BE2C (cell line): ENCODE results near the gene CD83.

Experiments
- DNase-seq: peaks from one replicate; pipeline ENCODE4 v3.0.0-alpha.2; 2020
- H3K27me3 ChIP-seq: fragments of 250-450 bp; sonication (Bioruptor Pico); 2 replicates; pipeline ENCODE4 v1.5.1; 2020; ENCODE audit warnings: mild to moderate bottlenecking
- H3K36me3 ChIP-seq: fragments of 250-450 bp; sonication (Bioruptor Pico); 2 replicates; pipeline ENCODE4 v1.5.1; 2020; ENCODE audit warnings: mild to moderate bottlenecking
- H3K4me1 ChIP-seq: fragments of 250-450 bp; sonication (Bioruptor Pico); 2 replicates; pipeline ENCODE4 v1.5.1; 2020
- H3K4me3 ChIP-seq: 2 replicates; pipeline ENCODE4 v1.5.1; 2011; ENCODE audit warnings: low read depth, low read length
- H3K9me3 ChIP-seq: fragments of 250-450 bp; sonication (Bioruptor Pico); 2 replicates; pipeline ENCODE4 v1.5.1; 2020
- TF ChIP-seq, protein P1 (sequence below): IDR thresholded peaks from 2 replicates; pipeline ENCODE4 v1.5.1; 2012; ENCODE audit warnings: mild to moderate bottlenecking, low read depth, low read length

The CD83 gene

DNA sequence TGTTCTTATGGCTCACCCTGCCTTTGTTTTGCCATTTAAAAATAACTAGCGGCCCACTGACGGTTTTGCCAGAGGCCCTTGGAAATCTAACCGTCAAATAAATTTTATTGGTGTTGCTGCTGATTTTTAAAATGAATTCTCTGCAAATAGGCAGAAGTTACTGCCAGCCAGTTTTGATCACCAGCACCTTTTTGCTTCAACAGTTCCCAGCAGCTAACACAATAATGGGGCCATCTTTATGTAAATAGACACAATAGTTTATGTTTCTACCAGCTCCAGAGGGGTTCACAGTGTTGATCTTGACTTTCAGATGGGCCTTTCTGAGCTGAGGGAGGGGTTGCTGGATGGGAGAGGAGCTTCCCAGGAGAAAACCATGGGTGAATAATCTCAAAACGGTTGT, 11.2 kb downstream of the CD83 start:
- no peaks in the 10 kb centered on the region for H3K9me3 ChIP-seq
- no peaks in the 10 kb centered on the region for H3K27me3 ChIP-seq
- no peaks in the 10 kb centered on the region for H3K36me3 ChIP-seq
- no peaks in the 10 kb centered on the region for H3K4me1 ChIP-seq
- no peak for DNase-seq
- H3K4me3 ChIP-seq, result no peak overlapping the region
- TF ChIP-seq, protein P1, sequence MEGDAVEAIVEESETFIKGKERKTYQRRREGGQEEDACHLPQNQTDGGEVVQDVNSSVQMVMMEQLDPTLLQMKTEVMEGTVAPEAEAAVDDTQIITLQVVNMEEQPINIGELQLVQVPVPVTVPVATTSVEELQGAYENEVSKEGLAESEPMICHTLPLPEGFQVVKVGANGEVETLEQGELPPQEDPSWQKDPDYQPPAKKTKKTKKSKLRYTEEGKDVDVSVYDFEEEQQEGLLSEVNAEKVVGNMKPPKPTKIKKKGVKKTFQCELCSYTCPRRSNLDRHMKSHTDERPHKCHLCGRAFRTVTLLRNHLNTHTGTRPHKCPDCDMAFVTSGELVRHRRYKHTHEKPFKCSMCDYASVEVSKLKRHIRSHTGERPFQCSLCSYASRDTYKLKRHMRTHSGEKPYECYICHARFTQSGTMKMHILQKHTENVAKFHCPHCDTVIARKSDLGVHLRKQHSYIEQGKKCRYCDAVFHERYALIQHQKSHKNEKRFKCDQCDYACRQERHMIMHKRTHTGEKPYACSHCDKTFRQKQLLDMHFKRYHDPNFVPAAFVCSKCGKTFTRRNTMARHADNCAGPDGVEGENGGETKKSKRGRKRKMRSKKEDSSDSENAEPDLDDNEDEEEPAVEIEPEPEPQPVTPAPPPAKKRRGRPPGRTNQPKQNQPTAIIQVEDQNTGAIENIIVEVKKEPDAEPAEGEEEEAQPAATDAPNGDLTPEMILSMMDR, result no peak

DNA sequence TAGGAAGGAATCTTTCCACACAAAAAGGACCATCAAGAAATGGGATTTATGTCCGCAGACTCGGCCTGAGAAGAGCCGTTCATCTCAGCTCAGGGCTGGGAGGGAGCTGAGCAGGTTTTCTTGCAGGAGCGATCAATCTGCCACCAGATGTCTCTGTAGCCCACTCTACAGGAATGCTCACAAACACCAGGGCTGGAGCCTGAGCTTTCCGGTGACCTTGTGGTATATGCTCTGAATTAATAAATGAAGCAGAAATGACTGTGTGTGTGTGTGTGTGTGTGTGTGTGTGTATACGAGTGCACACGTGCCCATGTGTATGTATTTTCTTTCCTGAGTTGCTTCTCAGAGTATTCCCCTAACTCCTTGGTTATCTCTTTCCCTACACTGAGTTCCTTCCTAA, 12.0 kb downstream of the CD83 start:
- no peaks in the 10 kb centered on the region for H3K4me1 ChIP-seq
- H3K27me3 ChIP-seq, result no peaks in the 10 kb centered on the region
- no peak overlapping the region for H3K4me3 ChIP-seq
- DNase-seq, result peak; percentile 62
- H3K9me3 ChIP-seq, result no peaks in the 10 kb centered on the region
- TF ChIP-seq, protein P1, result peak; percentile 77
- H3K36me3 ChIP-seq, result no peaks in the 10 kb centered on the region

DNA sequence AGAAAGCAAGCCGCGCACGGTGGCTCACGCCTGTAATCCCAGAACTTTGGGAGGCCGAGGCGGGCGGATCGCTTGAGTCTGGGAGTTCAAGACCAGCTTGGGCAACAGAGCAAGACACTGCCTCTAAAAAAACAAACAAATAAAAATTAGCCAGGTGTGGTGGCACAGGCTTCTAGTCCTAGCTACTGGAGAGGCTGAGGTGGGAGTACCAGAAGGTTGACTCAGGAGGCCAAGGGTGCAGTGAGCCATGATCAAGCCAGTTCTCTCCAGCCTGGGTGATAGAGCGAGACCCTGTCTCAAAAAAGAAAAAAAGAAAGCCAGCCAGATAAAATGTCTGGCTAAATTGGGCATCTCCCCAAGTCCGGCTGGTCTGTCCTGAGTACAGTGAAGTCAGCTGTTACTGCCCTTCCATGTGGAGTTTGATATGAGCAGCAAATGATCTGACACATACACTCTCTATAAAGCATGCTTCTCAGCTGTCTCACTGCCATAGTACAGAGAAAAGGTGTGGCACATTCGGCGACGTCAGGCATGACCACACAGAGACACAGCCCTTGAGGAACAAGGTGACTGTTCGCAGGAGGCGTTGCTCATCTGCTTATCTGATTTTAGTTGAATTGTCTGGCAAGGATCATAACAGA, 13.0 kb downstream of the CD83 start:
- no peaks in the 10 kb centered on the region for H3K36me3 ChIP-seq
- no peaks in the 10 kb centered on the region for H3K27me3 ChIP-seq
- TF ChIP-seq, protein P1, result no peak
- no peaks in the 10 kb centered on the region; the same call in 1 of the 2 replicates for H3K4me1 ChIP-seq
- H3K4me3 ChIP-seq, result no peak overlapping the region
- DNase-seq, result no peak
- no peaks in the 10 kb centered on the region for H3K9me3 ChIP-seq

DNA sequence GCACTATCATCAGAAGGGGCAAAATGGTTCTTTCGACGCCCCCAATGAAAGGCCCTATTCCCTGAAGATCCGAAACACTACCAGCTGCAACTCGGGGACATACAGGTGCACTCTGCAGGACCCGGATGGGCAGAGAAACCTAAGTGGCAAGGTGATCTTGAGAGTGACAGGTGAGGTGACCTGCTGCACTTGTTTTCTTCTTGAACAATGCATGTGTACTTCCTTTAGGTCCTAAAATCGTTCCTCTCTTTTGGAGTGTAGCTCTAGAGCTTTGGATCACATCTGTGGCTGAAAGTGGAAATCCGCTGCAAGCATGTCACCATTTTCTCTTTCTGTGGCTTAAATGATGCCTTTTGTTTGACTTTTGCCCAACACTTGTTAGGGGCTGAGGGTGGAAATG, 14.0 kb downstream of the CD83 start:
- no peak overlapping the region for H3K4me3 ChIP-seq
- no peaks in the 10 kb centered on the region for H3K9me3 ChIP-seq
- H3K4me1 ChIP-seq, result no peaks in the 10 kb centered on the region; the same call in 1 of the 2 replicates
- no peak for DNase-seq
- H3K36me3 ChIP-seq, result no peaks in the 10 kb centered on the region
- H3K27me3 ChIP-seq, result no peaks in the 10 kb centered on the region
- TF ChIP-seq, protein P1, result no peak

DNA sequence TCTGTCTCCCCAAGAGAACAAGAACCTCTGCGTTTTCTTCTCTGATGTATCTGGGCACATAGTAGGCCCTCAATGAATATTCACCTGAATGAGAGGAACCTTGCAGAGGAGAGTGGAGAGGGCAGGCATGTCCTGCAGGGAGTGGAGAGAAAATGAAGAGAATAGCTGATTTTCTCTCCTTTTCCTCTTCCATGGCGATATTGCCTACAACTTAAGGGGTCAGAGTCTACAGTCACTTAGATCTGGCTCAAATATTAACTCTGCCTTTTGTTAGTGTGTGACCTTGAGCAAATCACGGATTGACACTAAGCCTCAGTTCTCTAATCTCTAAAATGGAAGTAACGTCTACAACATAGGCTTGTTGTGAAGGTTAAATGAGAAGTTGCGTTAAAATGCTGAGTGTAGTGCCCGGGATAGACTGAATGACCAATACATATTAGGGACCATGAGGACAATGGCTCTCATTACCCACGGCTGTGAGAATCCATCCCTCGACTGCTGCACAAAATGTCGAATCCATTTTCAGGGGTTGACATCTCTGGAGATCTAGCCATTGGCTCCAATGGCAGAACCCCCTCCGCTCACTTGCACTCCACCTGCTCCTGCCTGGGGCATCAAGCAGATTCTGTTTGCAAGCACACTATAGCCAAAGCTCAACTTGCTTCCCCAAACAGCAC, 14.8 kb downstream of the CD83 start:
- H3K9me3 ChIP-seq, result no peaks in the 10 kb centered on the region
- H3K36me3 ChIP-seq, result no peaks in the 10 kb centered on the region
- TF ChIP-seq, protein P1, result no peak

DNA sequence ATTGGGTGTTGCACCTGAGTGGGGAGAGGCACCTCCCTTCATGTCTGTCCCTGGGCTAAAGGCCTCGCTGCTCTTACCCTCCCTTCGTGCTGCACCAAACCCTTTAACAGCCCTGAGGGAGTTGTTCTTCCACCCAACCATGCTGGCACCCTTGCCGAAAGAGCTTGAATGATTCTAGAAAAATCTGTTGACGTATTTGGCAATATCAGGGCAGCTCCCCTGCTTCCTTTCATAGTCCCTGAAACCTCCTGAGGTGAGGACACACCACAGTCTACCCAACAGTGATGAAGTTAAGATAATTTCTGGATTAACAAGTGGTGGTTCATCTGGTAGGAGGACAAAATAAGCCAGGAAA, 15.3 kb downstream of the CD83 start:
- Histone ChIP-seq H3K4me1 (no peaks in the 10 kb centered on the region; the same call in 1 of the 2 replicates), H3K36me3 (no peaks in the 10 kb centered on the region)
- TF ChIP-seq, protein P1, result no peak

More for the DNA sequence above, 14.8 kb downstream of the CD83 start:
- no peaks in the 10 kb centered on the region for H3K27me3 ChIP-seq
- H3K4me3 ChIP-seq, result no peak overlapping the region
- no peaks in the 10 kb centered on the region; the same call in 1 of the 2 replicates for H3K4me1 ChIP-seq
- DNase-seq, result no peak

More for the DNA sequence above, 15.3 kb downstream of the CD83 start:
- no peaks in the 10 kb centered on the region for H3K27me3 ChIP-seq
- no peak overlapping the region for H3K4me3 ChIP-seq
- no peak for DNase-seq
- no peaks in the 10 kb centered on the region for H3K9me3 ChIP-seq
